Natural killer cell (primary cell): ENCODE measurements around the gene TLCD2. TPM values are rescaled to one million over a fixed set of nuclear protein-coding genes. Genes with fewer than 3 reads are reported as not detected.
"Not testable (repeated sequence)": the region's sequence is repeated elsewhere in the genome, so short reads cannot be mapped to it uniquely, and the experiment has no call there.

Experiments
- ATAC-seq, 3 donors: fragments of 150-1000 bp in 2 of 3; fragments of 200-7000 bp in 1 of 3; cut with Tn5 transposase; 1 replicate in 1 of 3; 2 replicates in 2 of 3; pipeline ENCODE4 v1.10.0; 2021; ENCODE audit warnings: mild to moderate bottlenecking in 2 of 3, moderate library complexity in 2 of 3
- DNase-seq, 2 donors: peaks; one replicate each; pipeline versions ENCODE4 v3.0.0 to v3.0.0-alpha.2; 2013 to 2021; ENCODE audit warnings: mixed read lengths in 1 of 2
- H3K27ac ChIP-seq: one replicate; pipeline ENCODE4 v1.5.1; 2013; ENCODE audit warnings: mild to moderate bottlenecking, low read length
- H3K27me3 ChIP-seq: one replicate; pipeline ENCODE4 v1.6.1; 2013; ENCODE audit warnings: low read length; ENCODE audit not compliant: control insufficient read depth, insufficient read depth
- H3K36me3 ChIP-seq: one replicate; pipeline ENCODE4 v1.6.1; 2013; ENCODE audit warnings: low read length; ENCODE audit not compliant: control insufficient read depth, insufficient read depth
- H3K4me1 ChIP-seq: one replicate; pipeline ENCODE4 v1.6.1; 2013; ENCODE audit warnings: low read length; ENCODE audit not compliant: control insufficient read depth, insufficient read depth
- H3K4me3 ChIP-seq: one replicate; pipeline ENCODE4 v1.5.1; 2013; ENCODE audit warnings: low read length
- H3K9me3 ChIP-seq: one replicate; pipeline ENCODE4 v1.6.1; 2013; ENCODE audit warnings: low read length; ENCODE audit not compliant: control insufficient read depth, insufficient read depth
- H3K27ac Mint-ChIP-seq, 2 donors: one replicate each; pipeline ENCODE4 v1.8.0; 2022; ENCODE audit warnings: mild to moderate bottlenecking in 2 of 2, mixed read lengths in 2 of 2, moderate library complexity in 1 of 2
- H3K27me3 Mint-ChIP-seq, 2 donors: one replicate each; pipeline ENCODE4 v1.8.0; 2022; ENCODE audit warnings: low read depth in 2 of 2, mixed read lengths in 2 of 2
- H3K36me3 Mint-ChIP-seq: one replicate; pipeline ENCODE4 v1.8.0; 2022; ENCODE audit warnings: mixed read lengths
- H3K4me1 Mint-ChIP-seq, 2 donors: one replicate each; pipeline ENCODE4 v1.8.0; 2022; ENCODE audit warnings: mixed read lengths in 2 of 2
- H3K4me3 Mint-ChIP-seq: one replicate; pipeline ENCODE4 v1.8.0; 2022; ENCODE audit warnings: mild to moderate bottlenecking, moderate library complexity, mixed read lengths
- H3K9me3 Mint-ChIP-seq, 2 donors: one replicate each; pipeline ENCODE4 v1.8.0; 2022; ENCODE audit warnings: mixed read lengths in 2 of 2
- WGBS: methylation state at CpG from one replicate; pipeline ENCODE4 v1.1.7; 2013; ENCODE audit warnings: missing lambda C conversion rate; ENCODE audit not compliant: insufficient coverage; 5-methylcytosine and 5-hydroxymethylcytosine counted together
- intact Hi-C: fragments of 100-400 bp; cut with micrococcal nuclease; formaldehyde crosslinking; loops from one replicate; pipeline ENCODE4 v1.14.2; 2022
- total RNA-seq, 4 donors: library from RNA; stranded (reverse); fragments of 120-200 nt in 1 of 4; gene quantifications; one replicate each; pipeline versions ENCODE4 v1.2.3 to v1.2.4, GENCODE V29; 2013 to 2022
- TF ChIP-seq, protein P1 (sequence below): fragments of 200-600 bp; IDR thresholded peaks from one replicate; pipeline ENCODE4 v1.8.0; 2022; ENCODE audit warnings: antibody characterized with exemption

TLCD2 gene
- total RNA-seq, 3 donors from 2014 or later (not counting 1 experiment from before 2014, with no cell fraction given), result 0.18 to 0.28 (median 0.28) TPM

DNA sequence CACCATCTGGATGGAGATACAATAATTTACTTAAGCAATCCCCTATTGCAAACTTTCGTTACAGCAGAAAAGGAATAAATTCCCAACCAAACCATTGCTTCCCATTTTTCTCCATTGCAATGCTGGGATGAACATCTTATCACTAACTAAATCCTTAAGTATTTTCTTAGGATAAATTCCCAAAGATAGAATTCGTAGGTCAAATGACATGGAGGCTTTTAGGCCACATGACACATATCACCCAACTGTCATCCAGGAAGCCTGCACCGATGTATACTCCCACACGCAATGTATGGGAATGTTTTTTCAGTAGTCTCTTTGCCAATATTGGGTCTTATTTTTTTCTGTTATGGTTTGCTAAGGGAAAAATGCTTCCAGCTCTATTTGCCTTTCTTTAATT lies 1.6 kb upstream of the TLCD2 start:
- DNase-seq, result no peak
- Mint-ChIP-seq H3K9me3 (no peaks in the 10 kb centered on the region), H3K27ac (peak overlapping the region in 1 of 2 donors; percentile 19), H3K4me1 (peaks cover 17 to 42% of the 10 kb centered on the region in 2 donors), H3K27me3 (peaks cover 7 to 11% of the 10 kb centered on the region in 2 donors), H3K36me3 (peaks cover 8% of the 10 kb centered on the region), H3K4me3 (peak overlapping the region; percentile 77)
- Histone ChIP-seq H3K27ac (no peak overlapping the region), H3K36me3 (peaks cover 11% of the 10 kb centered on the region), H3K4me1 (peaks cover 54% of the 10 kb centered on the region), H3K27me3 (peaks cover 6% of the 10 kb centered on the region), H3K4me3 (no peak overlapping the region), H3K9me3 (no peaks in the 10 kb centered on the region)
- TF ChIP-seq, protein P1, sequence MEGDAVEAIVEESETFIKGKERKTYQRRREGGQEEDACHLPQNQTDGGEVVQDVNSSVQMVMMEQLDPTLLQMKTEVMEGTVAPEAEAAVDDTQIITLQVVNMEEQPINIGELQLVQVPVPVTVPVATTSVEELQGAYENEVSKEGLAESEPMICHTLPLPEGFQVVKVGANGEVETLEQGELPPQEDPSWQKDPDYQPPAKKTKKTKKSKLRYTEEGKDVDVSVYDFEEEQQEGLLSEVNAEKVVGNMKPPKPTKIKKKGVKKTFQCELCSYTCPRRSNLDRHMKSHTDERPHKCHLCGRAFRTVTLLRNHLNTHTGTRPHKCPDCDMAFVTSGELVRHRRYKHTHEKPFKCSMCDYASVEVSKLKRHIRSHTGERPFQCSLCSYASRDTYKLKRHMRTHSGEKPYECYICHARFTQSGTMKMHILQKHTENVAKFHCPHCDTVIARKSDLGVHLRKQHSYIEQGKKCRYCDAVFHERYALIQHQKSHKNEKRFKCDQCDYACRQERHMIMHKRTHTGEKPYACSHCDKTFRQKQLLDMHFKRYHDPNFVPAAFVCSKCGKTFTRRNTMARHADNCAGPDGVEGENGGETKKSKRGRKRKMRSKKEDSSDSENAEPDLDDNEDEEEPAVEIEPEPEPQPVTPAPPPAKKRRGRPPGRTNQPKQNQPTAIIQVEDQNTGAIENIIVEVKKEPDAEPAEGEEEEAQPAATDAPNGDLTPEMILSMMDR, result no peak
- intact Hi-C loops, result loop anchor here (10.0 kb wide), 1 partner anchor 323 kb away; the partner anchor contains the start of gene DPH1
- 100% methylated on average over 1 of the region's 4 CpGs for WGBS
- ATAC-seq, result no peak

GRCh38 chr17:1710807-1711553 lies 803 bp upstream of the TLCD2 start:
- Mint-ChIP-seq H3K4me3 (peak overlapping the region; percentile 77), H3K27ac (no peak overlapping the region), H3K27me3 (peaks cover 7 to 11% of the 10 kb centered on the region in 2 donors), H3K4me1 (peaks cover 11 to 34% of the 10 kb centered on the region in 2 donors), H3K9me3 (no peaks in the 10 kb centered on the region), H3K36me3 (peaks cover 8% of the 10 kb centered on the region)
- Histone ChIP-seq H3K4me3 (no peak overlapping the region), H3K27me3 (peaks cover 6% of the 10 kb centered on the region), H3K4me1 (peaks cover 59% of the 10 kb centered on the region), H3K9me3 (no peaks in the 10 kb centered on the region), H3K36me3 (peaks cover 11% of the 10 kb centered on the region), H3K27ac (no peak overlapping the region)
- intact Hi-C loops, result loop anchor here (10.0 kb wide), 1 partner anchor 324 kb away; the partner anchor contains the start of gene DPH1
- ATAC-seq (no peak), DNase-seq (peak in 1 of 2 donors; percentile 46)
- 32% methylated on average over 14 of the region's 14 CpGs for WGBS
- TF ChIP-seq, protein P1, result no peak

GRCh38 chr17:1709403-1709951 lies 700 bp downstream of the TLCD2 start:
- Histone ChIP-seq H3K4me1 (peaks cover 47% of the 10 kb centered on the region), H3K36me3 (peaks cover 11% of the 10 kb centered on the region), H3K9me3 (no peaks in the 10 kb centered on the region), H3K27me3 (peaks cover 6% of the 10 kb centered on the region), H3K27ac (no peak overlapping the region), H3K4me3 (no peak overlapping the region)
- intact Hi-C loops, result no loop called here
- TF ChIP-seq, protein P1, result no peak
- DNase-seq (peak in 1 of 2 donors; percentile 27), ATAC-seq (peak in 1 of 3 donors; percentile 22)
- Mint-ChIP-seq H3K4me3 (peak overlapping the region; percentile 67), H3K4me1 (peaks cover 11 to 25% of the 10 kb centered on the region in 2 donors), H3K36me3 (peaks cover 8% of the 10 kb centered on the region), H3K27me3 (peaks cover 7 to 16% of the 10 kb centered on the region in 2 donors), H3K9me3 (no peaks in the 10 kb centered on the region), H3K27ac (no peak overlapping the region)
- 9% methylated on average over 10 of the region's 16 CpGs for WGBS

DNA sequence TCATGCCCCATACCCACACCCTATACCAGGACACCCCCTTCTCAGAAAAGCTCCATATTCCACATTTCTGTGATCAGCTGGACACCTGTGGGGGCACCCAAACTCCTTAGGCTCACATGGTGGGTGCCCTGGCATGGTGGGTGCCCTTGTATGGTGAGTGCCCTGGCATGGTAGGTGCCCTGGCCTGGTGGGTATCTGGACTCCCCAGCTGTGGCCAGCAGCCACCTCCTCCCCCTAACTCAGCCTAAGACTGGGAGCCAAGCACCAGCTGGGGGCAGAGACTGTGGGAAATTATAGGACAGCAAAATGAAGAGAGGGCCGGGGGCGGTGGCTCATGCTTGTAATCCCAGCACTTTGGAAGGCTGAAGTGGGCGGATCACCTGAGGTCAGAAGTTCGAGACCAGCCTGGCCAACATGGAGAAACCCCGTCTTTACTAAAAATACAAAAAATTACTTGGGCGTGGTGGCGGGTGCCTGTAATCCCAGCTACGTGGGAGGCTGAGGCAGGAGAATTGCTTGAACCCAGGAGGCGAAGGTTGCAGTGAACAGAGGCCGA lies 1.3 kb downstream of the TLCD2 start:
- not testable (repeated sequence) for H3K27ac Mint-ChIP-seq
- WGBS, result 95% methylated on average over 10 of the region's 10 CpGs

More for the DNA sequence above, 1.3 kb downstream of the TLCD2 start:
- H3K27me3 ChIP-seq, H3K4me3 ChIP-seq, ATAC-seq, DNase-seq, intact Hi-C loops, H3K9me3 Mint-ChIP-seq, H3K27ac ChIP-seq, H3K9me3 ChIP-seq, H3K36me3 Mint-ChIP-seq: not testable (repeated sequence)
- Histone ChIP-seq H3K4me1 (peaks cover 41% of the 10 kb centered on the region), H3K36me3 (peaks cover 11% of the 10 kb centered on the region)
- peak overlapping the region; percentile 67 for H3K4me3 Mint-ChIP-seq
- peaks cover 11 to 19% of the 10 kb centered on the region in 2 donors for H3K4me1 Mint-ChIP-seq
- peaks cover 7 to 16% of the 10 kb centered on the region in 2 donors for H3K27me3 Mint-ChIP-seq
